CD4-positive, alpha-beta T cell (primary cell): ENCODE data around the gene PI4KA. TPM values are rescaled to one million over a fixed set of nuclear protein-coding genes. Genes with fewer than 3 reads are reported as not detected.
A peak's percentile ranks its signal among the peaks of the same experiment; 100 is the strongest.

Experiments used
- ATAC-seq: fragments of 200-7000 bp; cut with Tn5 transposase; one replicate; pipeline ENCODE4 v1.10.0; 2022; ENCODE audit warnings: mild to moderate bottlenecking; ENCODE audit not compliant: poor library complexity
- CTCF ChIA-PET: fragments of 350-600 bp; sonication (Branson Sonifier 250); formaldehyde crosslinking; loops from one replicate; lab custom pipeline; 2021; ENCODE audit warnings: antibody characterized with exemption, inconsistent platforms; lab: Charles Lee
- POLR2A ChIA-PET: fragments of 350-600 bp; sonication (Branson Sonifier 250); formaldehyde crosslinking; loops from one replicate; lab custom pipeline; 2021; ENCODE audit warnings: antibody characterized with exemption, inconsistent platforms; lab: Charles Lee
- DNase-seq, 14 experiments: peaks; one replicate each; pipeline ENCODE4 v3.0.0-alpha.2; 2013 to 2020; ENCODE audit warnings: mixed read lengths in 2 of 14
- H3K27ac ChIP-seq, 2 donors: one replicate each; pipeline versions ENCODE4 v1.5.1 to v1.7.0; 2013; ENCODE audit warnings: low read length in 2 of 2, low read depth in 1 of 2, mild to moderate bottlenecking in 1 of 2
- H3K27me3 ChIP-seq, 2 experiments: 1 replicate in 1 of 2; 2 replicates in 1 of 2; pipeline versions ENCODE4 v1.6.1 to v1.7.0; 2013; ENCODE audit warnings: low read length in 2 of 2, control low read depth in 1 of 2, mild to moderate bottlenecking in 1 of 2, moderate library complexity in 1 of 2; ENCODE audit not compliant: insufficient read depth in 2 of 2, control insufficient read depth in 1 of 2
- H3K36me3 ChIP-seq: one replicate; pipeline ENCODE4 v1.6.1; 2013; ENCODE audit warnings: low read length, control low read depth; ENCODE audit not compliant: insufficient read depth
- H3K4me1 ChIP-seq: one replicate; pipeline ENCODE4 v1.6.1; 2013; ENCODE audit warnings: low read length, control low read depth; ENCODE audit not compliant: insufficient read depth
- H3K4me3 ChIP-seq: one replicate; pipeline ENCODE4 v1.5.1; 2013; ENCODE audit warnings: mild to moderate bottlenecking, low read length, moderate library complexity
- H3K9me3 ChIP-seq, 2 experiments: 1 replicate in 1 of 2; 2 replicates in 1 of 2; pipeline versions ENCODE4 v1.6.1 to v1.7.0; 2013; ENCODE audit warnings: low read length in 2 of 2, mild to moderate bottlenecking in 2 of 2, control low read depth in 1 of 2, moderate library complexity in 1 of 2; ENCODE audit not compliant: control insufficient read depth in 1 of 2, insufficient read depth in 1 of 2
- H3K27ac Mint-ChIP-seq: one replicate; pipeline ENCODE4 v1.8.0; 2020; ENCODE audit warnings: mixed read lengths
- H3K27me3 Mint-ChIP-seq: one replicate; pipeline ENCODE4 v1.8.0; 2021; ENCODE audit warnings: mixed read lengths
- H3K36me3 Mint-ChIP-seq: one replicate; pipeline ENCODE4 v1.8.0; 2021; ENCODE audit warnings: low read depth, mixed read lengths
- H3K4me1 Mint-ChIP-seq: one replicate; pipeline ENCODE4 v1.8.0; 2021; ENCODE audit warnings: low read depth, mixed read lengths
- H3K4me3 Mint-ChIP-seq: one replicate; pipeline ENCODE4 v1.8.0; 2020; ENCODE audit warnings: mild to moderate bottlenecking, mixed read lengths
- H3K9me3 Mint-ChIP-seq: one replicate; pipeline ENCODE4 v1.8.0; 2020; ENCODE audit warnings: mixed read lengths
- intact Hi-C, 2 experiments: fragments of 100-400 bp; cut with DNase I in 1 of 2; cut with micrococcal nuclease in 1 of 2; formaldehyde crosslinking; loops; one replicate each; pipeline versions ENCODE4 v1.15.1 to v1.9.0; 2023 to 2025; cut with DNase I, micrococcal nuclease
- total RNA-seq, 174 experiments: library from RNA in 2 of 174; stranded (reverse) in 2 of 174; gene quantifications; one replicate each; pipeline ENCODE4 v1.2.3 and lab custom pipeline; 2021 to 2026
- TF ChIP-seq, protein P1 (sequence below): fragments of 200-600 bp; IDR thresholded peaks from one replicate; pipeline ENCODE4 v1.8.0; 2022; ENCODE audit warnings: antibody characterized with exemption, mild to moderate bottlenecking

Gene PI4KA
- total RNA-seq, 2 experiments from 2014 or later, result 137 to 146 TPM

DNA sequence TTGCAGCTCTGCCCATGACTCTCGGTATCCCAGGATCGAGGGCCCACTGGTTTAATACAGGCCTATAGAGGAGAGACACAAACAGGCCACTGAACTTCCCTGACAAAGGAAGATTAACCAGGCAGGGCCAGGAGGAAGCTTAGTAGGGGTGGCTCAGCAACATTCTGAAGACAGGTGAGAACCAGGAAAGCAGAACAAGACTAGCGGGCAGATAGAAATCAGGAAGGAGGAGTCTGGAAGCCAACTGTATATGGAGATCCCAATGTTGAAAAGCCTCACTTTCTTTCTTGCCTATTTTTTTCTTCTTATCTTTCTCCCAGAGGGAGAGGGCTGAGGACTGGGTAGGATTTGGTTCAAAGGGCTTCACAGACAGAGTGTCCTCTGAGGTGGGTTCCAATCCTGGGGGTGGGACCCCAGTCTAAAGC, 5.4 kb downstream of the PI4KA start:
- Mint-ChIP-seq H3K9me3 (no peaks in the 10 kb centered on the region), H3K4me1 (peaks cover 60% of the 10 kb centered on the region), H3K27ac (no peak overlapping the region), H3K36me3 (no peaks in the 10 kb centered on the region), H3K27me3 (no peaks in the 10 kb centered on the region), H3K4me3 (peak overlapping the region; percentile 8)
- ChIA-PET CTCF (no interaction called here), POLR2A (no interaction called here)
- Histone ChIP-seq H3K27me3 (no peaks in the 10 kb centered on the region), H3K27ac (no peak overlapping the region), H3K36me3 (no peaks in the 10 kb centered on the region), H3K4me1 (peaks cover 32% of the 10 kb centered on the region), H3K4me3 (no peak overlapping the region), H3K9me3 (no peaks in the 10 kb centered on the region)
- TF ChIP-seq, protein P1, sequence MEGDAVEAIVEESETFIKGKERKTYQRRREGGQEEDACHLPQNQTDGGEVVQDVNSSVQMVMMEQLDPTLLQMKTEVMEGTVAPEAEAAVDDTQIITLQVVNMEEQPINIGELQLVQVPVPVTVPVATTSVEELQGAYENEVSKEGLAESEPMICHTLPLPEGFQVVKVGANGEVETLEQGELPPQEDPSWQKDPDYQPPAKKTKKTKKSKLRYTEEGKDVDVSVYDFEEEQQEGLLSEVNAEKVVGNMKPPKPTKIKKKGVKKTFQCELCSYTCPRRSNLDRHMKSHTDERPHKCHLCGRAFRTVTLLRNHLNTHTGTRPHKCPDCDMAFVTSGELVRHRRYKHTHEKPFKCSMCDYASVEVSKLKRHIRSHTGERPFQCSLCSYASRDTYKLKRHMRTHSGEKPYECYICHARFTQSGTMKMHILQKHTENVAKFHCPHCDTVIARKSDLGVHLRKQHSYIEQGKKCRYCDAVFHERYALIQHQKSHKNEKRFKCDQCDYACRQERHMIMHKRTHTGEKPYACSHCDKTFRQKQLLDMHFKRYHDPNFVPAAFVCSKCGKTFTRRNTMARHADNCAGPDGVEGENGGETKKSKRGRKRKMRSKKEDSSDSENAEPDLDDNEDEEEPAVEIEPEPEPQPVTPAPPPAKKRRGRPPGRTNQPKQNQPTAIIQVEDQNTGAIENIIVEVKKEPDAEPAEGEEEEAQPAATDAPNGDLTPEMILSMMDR, result no peak
- DNase-seq (no peak), ATAC-seq (no peak)
- intact Hi-C loops, result loop anchor here (10.0 kb wide), 2 partner anchors 132 to 792 kb away; partner anchors contain the start of genes LZTR1 (in 1 of the 2) and SDF2L1 (in 1 of the 2)

DNA sequence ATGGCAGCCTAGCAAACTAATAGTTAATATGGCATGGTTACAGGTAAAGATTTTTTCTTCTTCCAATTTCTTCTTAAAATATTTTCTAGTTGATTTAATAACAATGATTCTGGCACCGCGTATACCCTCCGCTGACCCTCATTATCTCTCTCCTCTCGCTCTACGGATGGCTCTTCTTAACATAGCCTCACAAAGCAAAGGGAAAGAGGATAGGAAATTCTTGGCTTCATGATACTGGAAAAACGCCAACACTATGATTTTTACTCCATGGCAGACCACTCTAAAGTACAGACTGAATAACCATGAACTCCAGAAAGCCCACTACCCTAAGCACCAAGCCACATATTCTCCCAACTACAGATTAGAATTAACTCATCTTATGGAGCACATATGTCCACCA, 6.1 kb downstream of the PI4KA start:
- TF ChIP-seq, protein P1, result no peak
- ChIA-PET CTCF (no interaction called here), POLR2A (no interaction called here)
- Mint-ChIP-seq H3K4me3 (peak overlapping the region; percentile 3), H3K36me3 (no peaks in the 10 kb centered on the region), H3K4me1 (peaks cover 62% of the 10 kb centered on the region), H3K27me3 (no peaks in the 10 kb centered on the region), H3K27ac (peak overlapping the region; percentile 60), H3K9me3 (no peaks in the 10 kb centered on the region)
- H3K36me3 ChIP-seq, result no peaks in the 10 kb centered on the region
- intact Hi-C loops, result loop anchor here (10.0 kb wide), 2 partner anchors 132 to 792 kb away; partner anchors contain the start of genes LZTR1 (in 1 of the 2) and SDF2L1 (in 1 of the 2)
- no peaks in the 10 kb centered on the region for H3K9me3 ChIP-seq
- ATAC-seq (no peak), DNase-seq (no peak)
- H3K27me3 ChIP-seq, result no peaks in the 10 kb centered on the region
- no peak overlapping the region for H3K27ac ChIP-seq
- H3K4me3 ChIP-seq, result no peak overlapping the region
- H3K4me1 ChIP-seq, result peaks cover 26% of the 10 kb centered on the region

DNA sequence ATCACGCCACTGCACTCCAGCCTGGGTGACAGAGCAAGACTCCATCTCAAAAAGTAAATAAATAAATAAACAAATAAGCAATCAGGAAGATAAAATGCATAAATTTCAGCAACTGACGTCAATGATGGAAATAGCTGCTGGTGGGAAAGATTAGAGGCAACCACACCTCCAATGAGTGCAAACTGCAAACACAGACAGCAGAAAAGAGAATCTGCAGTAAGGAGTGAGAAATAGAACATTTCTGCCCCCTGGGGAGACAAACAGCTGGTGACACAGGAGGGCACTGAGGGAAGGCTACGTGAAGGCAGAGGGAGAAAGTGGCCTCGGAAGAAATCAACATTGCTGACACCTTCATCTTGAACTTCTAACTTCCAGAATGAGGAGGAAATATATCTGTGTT, 6.5 kb downstream of the PI4KA start:
- H3K4me3 ChIP-seq, result no peak overlapping the region
- CTCF ChIA-PET, result interaction anchor here (0.6 kb wide), 1 partner anchor 76 kb away, joined by 3 read pairs; no protein-coding TSS in a partner anchor
- peaks cover 21% of the 10 kb centered on the region for H3K4me1 ChIP-seq
- Mint-ChIP-seq H3K4me1 (peaks cover 59% of the 10 kb centered on the region), H3K27ac (peak overlapping the region; percentile 60), H3K36me3 (no peaks in the 10 kb centered on the region), H3K9me3 (no peaks in the 10 kb centered on the region), H3K27me3 (no peaks in the 10 kb centered on the region), H3K4me3 (no peak overlapping the region)
- no peak overlapping the region for H3K27ac ChIP-seq
- TF ChIP-seq, protein P1, result no peak
- ATAC-seq (no peak), DNase-seq (no peak)
- no peaks in the 10 kb centered on the region for H3K9me3 ChIP-seq
- POLR2A ChIA-PET, result no interaction called here
- intact Hi-C loops, result loop anchor here (10.0 kb wide), 2 partner anchors 133 to 793 kb away; partner anchors contain the start of genes LZTR1 (in 1 of the 2) and SDF2L1 (in 1 of the 2)
- no peaks in the 10 kb centered on the region for H3K36me3 ChIP-seq
- H3K27me3 ChIP-seq, result no peaks in the 10 kb centered on the region
